ENCODE measurements around the gene VCPKMT.

- TF ChIP-seq, protein P1, sequence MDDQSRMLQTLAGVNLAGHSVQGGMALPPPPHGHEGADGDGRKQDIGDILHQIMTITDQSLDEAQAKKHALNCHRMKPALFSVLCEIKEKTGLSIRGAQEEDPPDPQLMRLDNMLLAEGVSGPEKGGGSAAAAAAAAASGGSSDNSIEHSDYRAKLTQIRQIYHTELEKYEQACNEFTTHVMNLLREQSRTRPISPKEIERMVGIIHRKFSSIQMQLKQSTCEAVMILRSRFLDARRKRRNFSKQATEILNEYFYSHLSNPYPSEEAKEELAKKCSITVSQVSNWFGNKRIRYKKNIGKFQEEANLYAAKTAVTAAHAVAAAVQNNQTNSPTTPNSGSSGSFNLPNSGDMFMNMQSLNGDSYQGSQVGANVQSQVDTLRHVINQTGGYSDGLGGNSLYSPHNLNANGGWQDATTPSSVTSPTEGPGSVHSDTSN (IDR thresholded peaks at IDR 0.05), result no peak
- TF ChIP-seq KDM1A (IDR thresholded peaks at IDR 0.05; ENCODE audit: low read depth), result no peak
- no peak for TF ChIP-seq CTCF (IDR thresholded peaks at IDR 0.05)
- no peak for TF ChIP-seq BHLHE40 (IDR thresholded peaks at IDR 0.05; ENCODE audit: low read depth, low read length)
- no peak for TF ChIP-seq RNF2 (IDR thresholded peaks at IDR 0.05; ENCODE audit: borderline replicate concordance, low read depth)
- no peak for TF ChIP-seq MAFK (IDR thresholded peaks at IDR 0.05; ENCODE audit: partially characterized antibody)
- TF ChIP-seq EP300 (IDR thresholded peaks at IDR 0.05), result no peak
- TF ChIP-seq MAZ (IDR thresholded peaks at IDR 0.05; ENCODE audit: borderline replicate concordance, low read depth, low read length), result no peak
These were observed 24.3 kb downstream of the VCPKMT start for GRCh38 chr14:50092006-50092555.

Measured in A549 (cell line).